ENCODE measurements around the gene F12.
A peak's percentile ranks its signal among the peaks of the same experiment; 100 is the strongest.
"Not testable (repeated sequence)": the region's sequence is repeated elsewhere in the genome, so short reads cannot be mapped to it uniquely, and the experiment has no call there.

F12 gene

GRCh38 chr5:177417081-177417480, 7.7 kb upstream of the F12 start:
- DNase-seq (ENCODE audit: low read depth in 3 of 3, low spot score in 1 of 3) = not testable (repeated sequence)

- DNase-seq (ENCODE audit: low read depth in 3 of 3, low spot score in 1 of 3) = no peak
These were observed 5.1 kb upstream of the F12 start for GRCh38 chr5:177414481-177414880.

- DNase-seq (ENCODE audit: low read depth in 3 of 3, low spot score in 1 of 3) = no peak
These were observed 3.4 kb upstream of the F12 start for GRCh38 chr5:177412603-177413233.

GRCh38 chr5:177410575-177410974, 1.2 kb upstream of the F12 start:
- no peak for DNase-seq (ENCODE audit: low read depth in 3 of 3, low spot score in 1 of 3)

- DNase-seq (ENCODE audit: low read depth in 3 of 3, low spot score in 1 of 3) = no peak
These were observed 3.6 kb downstream of the F12 start for GRCh38 chr5:177405805-177406204.

- no peak for DNase-seq (ENCODE audit: low read depth in 3 of 3, low spot score in 1 of 3)
These were observed 4.1 kb downstream of the F12 start for GRCh38 chr5:177405312-177405711.

GRCh38 chr5:177404641-177405179, 4.7 kb downstream of the F12 start:
- DNase-seq (ENCODE audit: low read depth in 3 of 3, low spot score in 1 of 3) = no peak

- peak; percentile 70 to 76 (median 75) for DNase-seq (ENCODE audit: low read depth in 3 of 3, low spot score in 1 of 3)
These were observed 5.3 kb downstream of the F12 start for GRCh38 chr5:177403792-177404640.

GRCh38 chr5:177403102-177403791, 6.1 kb downstream of the F12 start:
- no peak for DNase-seq (ENCODE audit: low read depth in 3 of 3, low spot score in 1 of 3)

- DNase-seq (ENCODE audit: low read depth in 3 of 3, low spot score in 1 of 3) = peak in 1 of 3 donors; percentile 39
These were observed 6.9 kb downstream of the F12 start for GRCh38 chr5:177402271-177403043.

- no peak for DNase-seq (ENCODE audit: low read depth in 3 of 3, low spot score in 1 of 3)
These were observed 9.1 kb downstream of the F12 start, which contains the start of gene PFN3 for GRCh38 chr5:177399997-177400868. PFN3 (minus strand) TSS chr5:177400661; CDS start chr5:177400576, 85 bp downstream.

GRCh38 chr5:177397875-177398390, 11.4 kb downstream of the F12 start:
- DNase-seq (ENCODE audit: low read depth in 3 of 3, low spot score in 1 of 3) = no peak

GRCh38 chr5:177396807-177397206, 12.6 kb downstream of the F12 start:
- DNase-seq (ENCODE audit: low read depth in 3 of 3, low spot score in 1 of 3) = no peak

- DNase-seq (ENCODE audit: low read depth in 3 of 3, low spot score in 1 of 3) = no peak
These were observed 13.3 kb downstream of the F12 start for GRCh38 chr5:177396078-177396477.

- no peak for DNase-seq (ENCODE audit: low read depth in 3 of 3, low spot score in 1 of 3)
These were observed 15.4 kb downstream of the F12 start for GRCh38 chr5:177393990-177394389.

- no peak for DNase-seq (ENCODE audit: low read depth in 3 of 3, low spot score in 1 of 3)
These were observed 16.1 kb downstream of the F12 start for GRCh38 chr5:177393206-177393765.

- DNase-seq (ENCODE audit: low read depth in 3 of 3, low spot score in 1 of 3) = no peak
These were observed 16.6 kb downstream of the F12 start for GRCh38 chr5:177392765-177393164.

GRCh38 chr5:177390363-177391300, 18.7 kb downstream of the F12 start:
- peak; percentile 68 to 78 (median 74) for DNase-seq (ENCODE audit: low read depth in 3 of 3, low spot score in 1 of 3)
